ENCODE data around the gene HIC1. TPM values are rescaled to one million over a fixed set of nuclear protein-coding genes. Genes with fewer than 3 reads are reported as not detected.

Gene HIC1
- total RNA-seq, 2 experiments from 2014 or later, result 0.19 to 0.32 TPM

GRCh38 chr17:2063261-2064146, 8.6 kb downstream of the HIC1 start:
- no peaks in the 10 kb centered on the region for H3K36me3 ChIP-seq (ENCODE audit: insufficient read depth, low read length)
- intact Hi-C loops (cut with micrococcal nuclease; ENCODE audit: unreplicated experiment), result no loop called here
- no peak overlapping the region for H3K4me3 ChIP-seq (ENCODE audit: low read depth, low read length, poor library complexity, severe bottlenecking)
- H4K20me1 ChIP-seq (ENCODE audit: insufficient read depth, low read length), result no peaks in the 10 kb centered on the region
- H2AFZ ChIP-seq (ENCODE audit: low read length), result no peak overlapping the region
- peaks cover 30% of the 10 kb centered on the region for H3K4me1 ChIP-seq (ENCODE audit: insufficient read depth, low read length, poor library complexity, severe bottlenecking)
- peak; percentile 50 for DNase-seq (ENCODE audit: low spot score)
- H3K4me2 ChIP-seq (ENCODE audit: low read length), result peak overlapping the region; percentile 37
- POLR2A ChIA-PET, result no interaction called here
- no TSS peak for BruUV-seq (replicated peaks)
- no peaks in the 10 kb centered on the region for H3K79me2 ChIP-seq (ENCODE audit: insufficient read depth, low read depth, low read length)
- CTCF ChIA-PET (ENCODE audit: unreplicated experiment), result interaction anchor here (0.6 kb wide), 1 partner anchor 10 kb away, joined by 3 read pairs; no protein-coding TSS in a partner anchor
- TF ChIP-seq CTCF (conservative IDR thresholded peaks at IDR 0.05; ENCODE audit: low read length), result no peak
- no peak for TF ChIP-seq EZH2phosphoT487 (IDR thresholded peaks at IDR 0.05; ENCODE audit: borderline replicate concordance, low read depth, low read length)
- H3K9me2 ChIP-seq (ENCODE audit: insufficient read depth, low read length), result no peaks in the 10 kb centered on the region
- no peaks in the 10 kb centered on the region for H3K9me3 ChIP-seq (ENCODE audit: low read length)
- H3K27ac ChIP-seq (ENCODE audit: low read depth, low read length, poor library complexity, severe bottlenecking), result no peak overlapping the region

- no peak overlapping the region for H3K4me3 ChIP-seq (ENCODE audit: low read depth, low read length, poor library complexity, severe bottlenecking)
- intact Hi-C loops (cut with micrococcal nuclease; ENCODE audit: unreplicated experiment), result no loop called here
- ChIA-PET POLR2A (no interaction called here), CTCF (ENCODE audit: unreplicated experiment) (interaction anchor here (0.6 kb wide), 1 partner anchor 10 kb away, joined by 3 read pairs; no protein-coding TSS in a partner anchor)
- H3K9me3 ChIP-seq (ENCODE audit: low read length), result no peaks in the 10 kb centered on the region
- peaks cover 31% of the 10 kb centered on the region for H3K4me1 ChIP-seq (ENCODE audit: insufficient read depth, low read length, poor library complexity, severe bottlenecking)
- no peak for TF ChIP-seq CTCF (conservative IDR thresholded peaks at IDR 0.05; ENCODE audit: low read length)
- no peak for TF ChIP-seq EZH2phosphoT487 (IDR thresholded peaks at IDR 0.05; ENCODE audit: borderline replicate concordance, low read depth, low read length)
- H3K9me2 ChIP-seq (ENCODE audit: insufficient read depth, low read length), result no peaks in the 10 kb centered on the region
- DNase-seq (ENCODE audit: low spot score), result no peak
- no peaks in the 10 kb centered on the region for H3K36me3 ChIP-seq (ENCODE audit: insufficient read depth, low read length)
- no TSS peak for BruUV-seq (replicated peaks)
- no peaks in the 10 kb centered on the region for H3K79me2 ChIP-seq (ENCODE audit: insufficient read depth, low read depth, low read length)
- peak overlapping the region; percentile 37 for H3K4me2 ChIP-seq (ENCODE audit: low read length)
- no peak overlapping the region for H3K27ac ChIP-seq (ENCODE audit: low read depth, low read length, poor library complexity, severe bottlenecking)
- no peak overlapping the region for H2AFZ ChIP-seq (ENCODE audit: low read length)
- no peaks in the 10 kb centered on the region for H4K20me1 ChIP-seq (ENCODE audit: insufficient read depth, low read length)
These were observed 9.2 kb downstream of the HIC1 start for GRCh38 chr17:2064147-2064489.

GRCh38 chr17:2064520-2064971, 9.6 kb downstream of the HIC1 start:
- Histone ChIP-seq H3K9me2 (ENCODE audit: insufficient read depth, low read length) (no peaks in the 10 kb centered on the region), H4K20me1 (ENCODE audit: insufficient read depth, low read length) (no peaks in the 10 kb centered on the region), H3K79me2 (ENCODE audit: insufficient read depth, low read depth, low read length) (no peaks in the 10 kb centered on the region), H3K4me2 (ENCODE audit: low read length) (peak overlapping the region; percentile 37), H2AFZ (ENCODE audit: low read length) (no peak overlapping the region), H3K9me3 (ENCODE audit: low read length) (no peaks in the 10 kb centered on the region), H3K4me1 (ENCODE audit: insufficient read depth, low read length, poor library complexity, severe bottlenecking) (peaks cover 28% of the 10 kb centered on the region), H3K27ac (ENCODE audit: low read depth, low read length, poor library complexity, severe bottlenecking) (no peak overlapping the region), H3K36me3 (ENCODE audit: insufficient read depth, low read length) (no peaks in the 10 kb centered on the region), H3K4me3 (ENCODE audit: low read depth, low read length, poor library complexity, severe bottlenecking) (no peak overlapping the region)
- intact Hi-C loops (cut with micrococcal nuclease; ENCODE audit: unreplicated experiment), result no loop called here
- no TSS peak for BruUV-seq (replicated peaks)
- POLR2A ChIA-PET, result no interaction called here
- CTCF ChIA-PET (ENCODE audit: unreplicated experiment), result interaction anchor here (0.6 to 0.9 kb wide), 2 partner anchors 11 to 54 kb away, joined by 3 read pairs; no protein-coding TSS in a partner anchor
- DNase-seq (ENCODE audit: low spot score), result peak; percentile 38
- TF ChIP-seq CTCF (conservative IDR thresholded peaks at IDR 0.05; ENCODE audit: low read length) (no peak), EZH2phosphoT487 (IDR thresholded peaks at IDR 0.05; ENCODE audit: borderline replicate concordance, low read depth, low read length) (no peak)

All from OCI-LY7 (cell line).